GM18858 (cell line): ENCODE data around the gene PAK6.
A peak's percentile ranks its signal among the peaks of the same experiment; 100 is the strongest.

Experiments
- ATAC-seq: cut with Tn5 transposase; IDR thresholded peaks from one replicate; pipeline ENCODE4 v1.9.1; 2021; ENCODE audit not compliant: unreplicated experiment

PAK6 gene

GRCh38 chr15:40309344-40309862 lies 70.5 kb downstream of the PAK6 start:
- ATAC-seq: no peak

- no peak for ATAC-seq
Observed at GRCh38 chr15:40310001-40310959, 71.4 kb downstream of the PAK6 start.

GRCh38 chr15:40310993-40311392 lies 72.1 kb downstream of the PAK6 start:
- ATAC-seq: no peak

GRCh38 chr15:40312370-40313158 lies 73.7 kb downstream of the PAK6 start:
- no peak for ATAC-seq

GRCh38 chr15:40313531-40314398 lies 74.9 kb downstream of the PAK6 start:
- no peak for ATAC-seq

GRCh38 chr15:40314723-40315276 lies 75.9 kb downstream of the PAK6 start:
- no peak for ATAC-seq

GRCh38 chr15:40316931-40317330 lies 78.1 kb downstream of the PAK6 start:
- no peak for ATAC-seq

- no peak for ATAC-seq
Observed at GRCh38 chr15:40317580-40317979, 78.7 kb downstream of the PAK6 start.

GRCh38 chr15:40320409-40320808 lies 81.5 kb downstream of the PAK6 start:
- no peak for ATAC-seq

GRCh38 chr15:40320931-40321371 lies 82.1 kb downstream of the PAK6 start:
- no peak for ATAC-seq

GRCh38 chr15:40322531-40323238 lies 83.8 kb downstream of the PAK6 start:
- no peak for ATAC-seq

GRCh38 chr15:40323239-40323952 lies 84.5 kb downstream of the PAK6 start, which contains the start of gene INAFM2:
INAFM2 (plus strand) TSS chr15:40323692; CDS start chr15:40324056, 364 bp downstream.
- peak; percentile 84 for ATAC-seq

- no peak for ATAC-seq
Observed at GRCh38 chr15:40323953-40324937, 85.4 kb downstream of the PAK6 start.

GRCh38 chr15:40325188-40325587 lies 86.3 kb downstream of the PAK6 start:
- ATAC-seq: no peak

GRCh38 chr15:40325700-40326099 lies 86.8 kb downstream of the PAK6 start:
- ATAC-seq: no peak
